HK-2 (cell line): Measurements from ENCODE around the gene IFI35.
"Not testable (repeated sequence)": the region's sequence is repeated elsewhere in the genome, so short reads cannot be mapped to it uniquely, and the experiment has no call there.

ENCODE experiments used
- DNase-seq: peaks from one replicate; pipeline ENCODE4 v3.0.0-alpha.2; 2018; ENCODE audit not compliant: unreplicated experiment

Gene IFI35

DNA sequence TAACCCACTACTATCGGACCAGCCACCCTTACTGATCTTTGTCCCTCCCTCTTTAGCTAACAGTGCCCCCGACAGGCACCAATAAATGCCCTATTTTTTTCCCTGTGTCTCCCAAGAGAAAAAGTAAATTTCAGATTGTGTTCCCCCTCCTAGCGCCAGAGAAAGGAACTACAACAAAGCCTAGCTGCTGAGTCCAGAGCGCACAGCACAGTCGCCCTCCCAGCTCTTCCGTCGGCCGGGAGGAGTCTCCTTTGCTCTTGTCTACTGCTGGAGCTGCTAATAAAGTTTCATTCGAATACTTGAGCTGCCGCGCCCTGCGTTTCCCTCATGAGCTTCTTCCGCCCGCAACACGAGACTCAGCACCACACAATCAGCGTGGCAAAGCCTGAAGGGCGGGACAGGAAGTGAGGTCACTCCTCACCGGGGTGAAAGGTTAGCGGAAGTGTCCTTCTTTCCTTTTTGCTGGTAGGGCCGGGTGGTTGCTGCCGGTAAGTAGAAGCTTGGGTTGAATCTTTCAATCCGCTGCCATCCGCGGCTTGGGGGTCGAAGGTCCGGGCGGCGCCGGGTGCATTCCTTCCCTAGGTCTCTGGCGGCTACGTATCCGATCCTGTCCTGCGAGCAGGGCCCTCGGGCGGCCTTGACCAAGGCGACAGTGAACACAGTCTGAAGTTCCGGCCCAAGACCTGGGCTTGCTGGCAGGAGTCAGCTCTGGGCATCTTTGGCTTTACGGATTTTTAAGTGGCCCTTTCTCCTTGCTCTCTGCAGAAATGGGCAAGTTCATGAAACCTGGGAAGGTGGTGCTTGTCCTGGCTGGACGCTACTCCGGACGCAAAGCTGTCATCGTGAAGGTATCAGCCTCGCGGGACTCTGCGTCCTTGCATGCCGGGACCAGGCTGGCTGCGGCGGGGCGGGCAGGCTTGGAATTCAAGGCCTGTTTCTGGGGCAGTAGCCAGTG lies 8.3 kb upstream of the IFI35 start, which contains the start of gene RPL27:
TSS of gene RPL27 (plus strand) at position 436 of the 955 bp plus-strand sequence. CDS start at position 768, 332 bp downstream.
- peak; percentile 97 for DNase-seq

DNA sequence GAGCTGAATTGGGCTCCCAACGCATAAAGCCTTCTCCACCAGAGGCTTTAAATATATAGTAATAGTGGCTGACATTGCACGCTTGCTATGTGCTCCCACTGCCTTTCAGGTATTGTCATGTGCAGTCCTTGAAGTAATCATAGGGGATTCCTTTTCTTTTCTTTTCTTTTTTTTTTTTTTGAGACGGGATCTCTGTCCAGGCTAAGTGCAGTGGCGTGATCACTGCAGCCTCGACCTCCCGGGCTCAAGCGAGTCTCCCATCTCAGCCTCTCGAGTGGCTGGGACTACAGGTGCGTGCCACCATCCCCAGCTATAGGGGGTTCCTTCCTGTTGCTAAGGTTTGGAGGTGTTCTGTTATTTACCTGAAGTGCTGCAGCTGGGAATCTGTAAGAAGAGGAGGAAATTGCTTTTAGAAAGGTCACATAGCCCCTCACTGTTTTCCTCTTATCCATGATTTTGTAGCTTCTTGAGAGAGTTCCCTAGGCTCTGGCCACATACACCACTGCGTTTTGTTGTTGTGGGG lies 7.5 kb upstream of the IFI35 start:
- DNase-seq, result no peak

DNA sequence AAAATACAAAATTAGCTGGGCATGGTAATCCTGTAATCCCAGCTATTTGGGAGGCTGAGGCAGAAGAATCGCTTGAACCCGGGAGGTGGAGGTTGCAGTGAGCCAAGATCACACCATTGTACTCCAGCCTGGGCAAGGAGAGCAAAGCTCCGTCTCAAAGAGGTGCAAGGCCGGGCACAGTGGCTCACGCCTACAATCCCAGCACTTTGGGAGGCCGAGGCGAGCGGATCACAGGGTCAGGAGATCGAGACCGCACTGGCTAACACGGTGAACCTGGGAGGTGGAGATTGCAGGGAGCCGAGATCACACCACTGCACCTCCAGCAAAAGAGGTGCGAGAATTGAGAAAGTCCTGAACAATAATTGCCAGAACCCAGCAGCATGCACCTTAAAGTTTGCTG lies 5.7 kb upstream of the IFI35 start:
- DNase-seq, result not testable (repeated sequence)

DNA sequence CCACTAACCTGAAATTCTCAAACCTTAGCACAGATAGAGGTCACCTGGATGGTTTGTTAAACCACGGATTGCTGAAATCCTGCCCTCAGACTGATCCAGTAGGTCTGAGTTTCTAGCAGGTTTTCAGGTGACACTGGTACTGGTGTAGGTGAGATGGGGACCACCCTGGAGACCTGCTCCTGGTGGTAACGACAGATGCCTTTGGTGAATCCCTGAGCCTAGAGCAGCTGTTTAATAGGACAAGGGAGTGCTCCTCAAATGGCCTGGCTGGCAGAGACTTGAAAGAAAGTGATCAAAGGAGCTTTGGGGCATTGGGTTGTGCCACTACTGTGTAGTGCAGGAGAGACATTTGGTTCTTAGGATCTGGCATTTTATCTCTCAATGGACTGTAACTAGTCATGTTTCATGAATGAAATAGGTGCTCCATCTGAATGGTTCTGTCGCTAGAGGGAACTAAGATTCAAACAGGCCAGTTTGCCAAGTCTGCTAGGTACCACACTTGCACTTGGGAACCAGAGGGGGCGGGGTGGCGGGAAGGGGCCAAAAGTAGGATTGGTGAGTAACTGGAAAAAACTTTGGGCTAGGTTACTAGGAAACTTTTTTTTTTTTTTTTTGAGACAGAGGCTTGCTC lies 2.9 kb upstream of the IFI35 start:
- peak; percentile 67 for DNase-seq

DNA sequence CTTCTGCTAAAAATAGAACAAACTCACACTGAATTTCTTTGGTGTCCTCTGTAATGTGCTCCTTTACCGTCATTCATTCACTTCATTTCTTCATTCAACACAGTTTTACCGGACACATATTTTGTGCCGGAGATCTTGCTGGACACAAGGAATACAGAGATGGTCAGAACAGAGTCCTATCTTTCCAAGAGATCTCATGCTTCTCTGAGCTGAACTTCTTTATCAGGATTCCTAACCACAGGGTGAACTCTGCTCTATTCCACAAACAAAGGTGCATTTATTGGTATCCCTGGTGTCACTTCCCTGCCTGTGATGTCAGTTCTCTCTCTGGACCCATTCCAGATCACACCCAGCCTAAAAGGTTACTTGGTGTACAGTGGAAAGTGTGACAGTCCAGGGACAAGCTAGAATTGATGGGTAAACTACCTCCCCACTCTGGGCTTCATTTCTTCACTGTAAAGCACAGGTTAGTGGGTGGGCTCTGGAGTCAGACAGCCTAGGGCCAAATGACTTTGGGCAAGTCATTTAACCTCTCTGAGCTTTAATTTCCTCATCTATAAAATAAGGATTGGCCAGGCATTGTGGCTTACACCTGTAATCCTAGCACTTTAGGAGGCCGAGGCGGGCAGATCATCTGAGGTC lies 4.2 kb downstream of the IFI35 start:
- DNase-seq, result no peak

DNA sequence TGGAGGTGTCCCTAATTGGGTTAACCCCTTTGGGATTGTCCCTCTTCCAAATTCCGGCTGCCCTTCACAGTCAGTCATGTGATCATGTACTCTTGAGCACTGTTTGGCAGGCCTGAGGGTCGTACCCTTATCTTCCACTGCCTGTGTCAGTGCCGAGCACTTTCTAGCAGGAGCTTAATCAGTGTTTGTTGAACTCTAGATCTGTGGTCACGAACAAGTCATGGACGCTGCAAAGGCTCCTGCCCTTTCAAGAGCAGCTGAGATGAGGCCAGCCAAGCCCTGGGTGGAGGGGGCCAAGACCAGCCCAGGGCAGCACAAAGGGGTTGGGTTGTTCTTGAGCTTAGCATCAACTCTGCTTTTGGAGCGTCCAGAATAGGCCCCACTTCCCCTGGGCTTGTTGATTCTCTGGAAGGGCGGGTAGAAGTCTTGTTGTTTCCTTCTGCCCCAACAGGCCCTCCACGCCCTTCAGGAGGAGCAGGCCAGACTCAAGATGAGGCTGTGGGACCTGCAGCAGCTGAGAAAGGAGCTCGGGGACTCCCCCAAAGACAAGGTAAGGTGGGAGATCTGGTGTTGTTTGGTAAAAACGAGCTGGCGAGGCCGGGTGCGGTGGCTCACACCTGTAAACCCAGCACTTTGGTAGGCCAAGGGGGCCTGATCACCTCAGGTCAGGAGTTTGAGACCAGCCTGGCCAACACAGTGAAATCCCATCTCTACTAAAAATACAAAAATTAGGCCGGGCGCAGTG lies 5.3 kb downstream of the IFI35 start:
- DNase-seq, result no peak

DNA sequence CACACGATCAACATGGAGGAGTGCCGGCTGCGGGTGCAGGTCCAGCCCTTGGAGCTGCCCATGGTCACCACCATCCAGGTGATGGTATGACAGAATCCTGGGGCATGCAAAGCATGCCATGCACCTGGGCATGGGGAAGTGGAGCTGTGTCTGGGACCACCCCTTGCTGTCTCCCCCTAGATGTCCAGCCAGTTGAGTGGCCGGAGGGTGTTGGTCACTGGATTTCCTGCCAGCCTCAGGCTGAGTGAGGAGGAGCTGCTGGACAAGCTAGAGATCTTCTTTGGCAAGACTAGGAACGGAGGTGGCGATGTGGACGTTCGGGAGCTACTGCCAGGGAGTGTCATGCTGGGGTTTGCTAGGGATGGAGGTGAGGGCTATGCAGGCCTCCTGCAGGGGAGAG lies 6.7 kb downstream of the IFI35 start:
- no peak for DNase-seq

DNA sequence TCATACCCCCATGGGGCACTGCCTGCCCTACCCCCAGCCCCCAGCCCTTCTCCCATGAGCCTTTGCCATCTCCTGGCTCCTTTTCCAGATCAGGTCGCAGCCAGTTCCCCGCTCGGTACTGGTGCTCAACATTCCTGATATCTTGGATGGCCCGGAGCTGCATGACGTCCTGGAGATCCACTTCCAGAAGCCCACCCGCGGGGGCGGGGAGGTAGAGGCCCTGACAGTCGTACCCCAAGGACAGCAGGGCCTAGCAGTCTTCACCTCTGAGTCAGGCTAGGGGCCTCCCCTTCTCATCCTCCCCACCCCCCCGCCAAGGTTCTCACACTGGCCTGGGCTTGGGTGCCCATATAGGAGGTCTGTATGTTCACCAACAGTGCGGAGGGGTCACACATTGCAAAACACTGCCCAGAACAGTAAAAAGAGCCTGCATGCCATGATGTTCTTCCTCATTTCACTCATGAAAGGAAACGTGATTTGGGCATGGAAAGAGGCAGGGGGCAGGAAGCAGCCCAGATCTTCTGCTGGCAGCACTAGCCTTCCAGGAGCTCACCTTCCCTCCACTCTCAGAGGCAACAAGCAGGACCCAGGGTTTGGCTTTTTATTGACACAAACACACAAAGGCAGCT lies 7.5 kb downstream of the IFI35 start:
- DNase-seq, result no peak

DNA sequence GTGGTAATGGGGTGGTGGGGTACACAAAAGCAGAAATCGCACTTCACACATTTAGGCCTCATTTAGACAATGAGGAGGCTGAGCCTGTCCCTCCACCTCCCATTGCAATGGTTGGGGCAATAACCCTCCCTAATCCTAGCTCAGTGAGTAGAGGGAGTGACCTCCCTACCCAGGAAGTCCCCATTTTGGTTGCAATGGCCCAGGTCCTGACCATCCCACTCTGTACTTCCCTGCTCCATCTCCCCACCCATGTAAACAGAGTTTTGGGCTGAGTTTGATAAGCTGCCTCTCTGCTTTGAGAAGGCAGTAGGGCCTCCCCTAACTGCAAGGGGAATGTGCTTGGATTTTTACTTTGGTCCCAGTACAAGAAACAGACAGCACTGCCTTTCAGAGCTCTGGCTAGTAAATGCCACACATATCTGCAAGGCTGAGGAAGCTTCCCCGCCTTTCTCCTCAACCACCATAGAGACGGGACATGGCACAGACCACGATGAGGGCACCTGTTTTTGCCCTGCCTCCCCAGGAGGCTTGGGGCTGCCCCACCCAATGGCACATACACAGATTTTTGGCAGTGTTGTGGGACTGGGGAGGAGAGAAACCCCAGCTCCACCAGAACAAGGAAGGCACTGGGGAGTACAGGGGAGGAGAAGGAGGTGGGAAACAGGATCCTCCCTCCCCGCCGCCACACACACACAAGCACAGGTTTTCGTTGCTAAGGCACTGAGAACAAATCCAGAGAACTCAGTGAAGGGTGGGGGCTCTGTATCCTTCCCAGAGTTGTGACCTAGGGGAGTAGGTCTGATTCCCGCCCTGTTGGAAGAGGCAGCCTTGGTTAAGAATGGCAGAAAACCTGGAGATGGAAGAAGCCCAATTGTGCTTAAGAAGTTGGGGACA lies 8.3 kb downstream of the IFI35 start:
- no peak for DNase-seq

DNA sequence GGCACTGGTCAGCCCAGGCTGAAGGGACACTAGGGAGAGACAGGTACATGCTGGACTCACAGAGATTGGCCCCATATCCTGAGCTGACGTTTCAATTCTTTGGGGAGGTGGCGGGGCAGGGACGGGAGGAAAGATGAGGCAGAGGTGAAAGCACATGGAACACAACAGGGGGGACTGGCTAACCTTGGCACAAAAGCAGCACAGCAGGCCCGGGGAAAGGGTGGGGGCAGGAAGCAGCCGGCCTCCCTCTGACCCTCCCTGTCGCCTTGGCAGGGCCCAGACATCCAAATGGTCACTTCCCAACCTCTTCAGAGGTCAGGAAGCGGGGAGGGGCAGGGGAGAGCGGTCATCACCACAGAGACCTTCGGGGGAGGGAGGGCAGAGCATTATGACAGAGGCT lies 9.0 kb downstream of the IFI35 start:
- DNase-seq, result no peak

DNA sequence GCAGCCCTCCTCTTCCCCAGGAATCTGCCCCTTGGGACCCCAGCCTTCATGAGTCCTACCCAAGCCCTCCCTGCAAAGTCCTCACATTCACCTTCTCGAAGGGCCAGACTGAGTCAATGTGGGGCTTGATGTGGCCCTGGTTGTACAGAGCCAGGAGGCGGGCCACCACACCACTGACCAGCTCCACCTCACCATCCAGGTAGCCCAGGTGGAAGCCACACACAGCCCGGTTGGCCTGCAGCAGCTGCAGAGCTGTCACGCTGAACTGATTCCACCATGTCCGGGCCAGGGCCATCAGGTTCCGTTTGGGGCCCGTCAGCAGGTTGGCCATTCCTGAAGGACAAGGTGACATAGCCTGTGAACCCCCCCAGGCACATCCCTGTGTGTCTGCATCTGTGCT lies 9.6 kb downstream of the IFI35 start:
- no peak for DNase-seq

DNA sequence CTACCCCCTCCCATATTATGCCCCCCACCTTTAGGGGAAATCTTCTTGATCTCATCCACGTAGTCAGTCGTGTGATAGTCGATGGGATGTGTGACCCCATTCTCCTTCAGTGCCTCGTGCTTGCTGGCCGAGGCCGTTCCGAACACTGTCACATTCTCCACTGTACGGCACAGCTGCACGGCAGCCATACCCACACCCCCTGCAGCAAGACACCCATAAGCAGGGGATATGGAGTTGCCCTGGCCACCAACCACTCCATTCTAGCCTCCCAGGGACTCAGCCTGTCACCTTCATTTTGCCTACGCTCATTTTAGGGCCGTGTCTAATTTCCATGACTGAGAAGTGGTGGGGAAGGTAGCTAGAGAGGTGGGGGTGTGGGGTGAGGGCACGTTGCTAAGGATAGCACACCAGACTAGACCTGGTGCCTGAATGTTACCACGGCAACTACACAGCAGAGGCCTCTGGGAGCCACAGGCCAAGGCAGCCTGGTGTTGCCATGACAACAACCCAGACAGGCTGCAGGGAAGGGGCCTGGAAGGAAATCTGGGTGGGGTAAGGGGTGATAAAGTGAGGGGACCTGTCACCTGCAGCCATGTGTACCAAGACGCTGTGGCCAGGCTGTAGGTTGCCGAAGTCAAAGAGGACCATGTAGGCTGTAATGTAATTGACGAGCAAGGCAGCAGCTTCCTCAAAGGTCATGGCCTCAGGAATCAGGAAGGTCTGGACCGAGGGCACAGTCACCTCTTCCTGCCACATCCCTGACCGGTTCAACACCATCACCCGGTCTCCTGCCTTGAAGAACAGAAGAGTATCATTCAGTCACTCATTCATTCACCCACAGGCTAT lies 11.6 kb downstream of the IFI35 start:
- no peak for DNase-seq

DNA sequence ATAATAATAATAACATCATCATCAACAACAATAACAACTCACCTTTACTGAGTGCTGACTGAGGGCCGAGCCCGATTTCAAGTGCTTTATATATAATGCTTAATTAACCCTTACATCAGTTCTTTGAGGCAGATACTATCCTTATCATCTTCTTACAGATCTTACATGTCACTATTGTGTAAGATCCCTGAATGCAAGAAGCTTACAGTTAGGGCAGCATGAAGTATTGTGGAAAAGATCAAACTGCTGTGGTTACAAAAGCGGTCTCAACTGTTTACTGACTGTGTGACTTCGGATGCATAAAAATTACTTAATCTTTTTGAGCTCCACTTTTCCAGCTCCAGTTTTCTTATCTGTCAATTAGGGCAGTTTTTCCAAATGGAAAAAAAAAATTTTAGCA lies 12.3 kb downstream of the IFI35 start:
- no peak for DNase-seq

DNA sequence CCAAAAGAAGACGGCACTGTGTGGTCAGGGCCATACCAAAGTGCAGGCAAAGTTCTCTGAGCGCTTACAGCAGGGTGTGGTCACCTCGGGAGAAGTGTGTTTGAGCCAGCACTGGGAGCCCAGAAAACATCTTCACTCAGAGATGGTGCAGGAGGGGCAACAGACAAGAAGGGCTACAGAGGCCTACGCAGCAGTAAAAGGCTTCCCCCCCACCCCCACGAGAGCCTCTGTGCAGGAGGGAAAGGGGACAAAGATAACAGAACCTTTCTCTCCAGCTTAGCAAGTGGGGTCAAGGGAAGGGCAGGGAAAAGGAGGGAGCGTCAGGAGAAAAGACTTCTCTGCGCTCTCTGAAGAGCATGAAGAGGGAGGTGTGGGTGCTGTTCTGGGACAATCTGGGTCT lies 12.8 kb downstream of the IFI35 start:
- no peak for DNase-seq

DNA sequence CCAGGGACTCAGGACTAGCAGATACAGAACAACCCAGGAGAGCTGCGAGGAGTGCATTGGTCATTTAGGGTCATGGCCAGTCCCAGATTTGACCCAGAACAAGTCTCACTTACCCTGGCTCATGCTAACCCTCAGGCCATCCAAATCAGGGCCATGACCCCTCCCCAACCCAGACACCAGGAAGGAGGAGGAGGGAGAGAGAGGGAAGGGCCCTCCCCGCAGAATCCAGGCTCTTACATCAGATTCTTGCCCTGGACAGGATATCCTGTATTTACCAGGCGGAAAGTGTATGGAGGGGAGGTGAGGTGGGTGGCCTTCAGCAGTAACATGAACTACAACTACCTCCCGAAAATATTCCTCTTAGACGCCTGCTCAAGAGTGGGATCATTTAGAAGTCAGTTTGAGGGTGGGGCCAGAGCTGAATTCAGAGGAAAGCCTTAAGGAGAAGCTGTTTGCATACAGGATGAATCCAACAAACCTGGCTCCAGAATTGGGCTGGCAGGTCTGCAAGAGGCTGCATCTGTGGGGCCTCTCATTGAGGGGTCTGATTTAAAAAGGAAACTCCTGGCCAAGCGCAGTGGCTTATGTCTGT lies 13.5 kb downstream of the IFI35 start:
- no peak for DNase-seq

DNA sequence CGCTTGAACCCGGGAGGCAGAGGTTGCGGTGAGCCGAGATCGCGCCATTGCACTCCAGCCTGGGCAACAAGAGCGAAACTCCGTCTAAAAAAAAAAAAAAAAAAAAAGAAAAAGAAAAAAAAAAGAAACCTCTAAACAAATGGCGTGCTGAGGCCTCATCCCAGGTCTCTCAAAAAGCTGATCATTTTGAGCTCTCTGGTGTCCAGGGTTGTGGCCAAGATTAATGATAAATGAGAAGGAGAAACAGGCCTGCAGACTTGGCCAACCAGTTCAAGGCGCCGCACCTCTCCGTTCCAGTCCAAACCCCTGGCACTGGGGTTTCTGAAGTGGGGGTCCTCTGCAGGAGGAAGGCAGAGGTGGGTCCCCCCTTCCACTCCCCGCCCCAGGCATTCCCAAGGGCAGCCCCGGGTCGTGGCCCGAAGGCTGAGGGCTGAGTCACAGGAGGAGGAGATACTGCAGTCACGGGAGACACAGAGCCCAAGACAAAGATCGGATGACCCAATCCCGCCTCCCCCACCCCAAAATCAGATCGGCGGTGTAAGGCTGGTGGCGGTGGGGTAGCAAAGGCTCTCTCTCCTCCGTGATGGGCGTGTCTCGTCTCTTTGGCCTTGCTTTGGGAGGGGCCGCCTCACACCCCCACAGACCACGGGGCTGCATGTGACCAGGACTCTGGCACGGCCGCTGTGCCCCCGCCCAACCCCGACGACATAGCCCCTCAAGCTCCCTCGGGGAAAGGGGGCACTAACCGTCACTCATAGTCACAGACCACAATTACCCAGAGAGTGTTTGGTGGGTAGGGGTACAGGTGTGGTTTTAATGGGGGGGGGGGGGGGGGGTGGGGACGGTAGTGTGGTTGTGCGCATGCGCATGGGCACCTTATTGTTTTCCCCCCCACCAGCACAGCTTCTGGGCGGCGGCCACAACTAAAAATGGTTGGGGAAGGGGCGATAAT lies 14.5 kb downstream of the IFI35 start:
- peak; percentile 81 for DNase-seq

DNA sequence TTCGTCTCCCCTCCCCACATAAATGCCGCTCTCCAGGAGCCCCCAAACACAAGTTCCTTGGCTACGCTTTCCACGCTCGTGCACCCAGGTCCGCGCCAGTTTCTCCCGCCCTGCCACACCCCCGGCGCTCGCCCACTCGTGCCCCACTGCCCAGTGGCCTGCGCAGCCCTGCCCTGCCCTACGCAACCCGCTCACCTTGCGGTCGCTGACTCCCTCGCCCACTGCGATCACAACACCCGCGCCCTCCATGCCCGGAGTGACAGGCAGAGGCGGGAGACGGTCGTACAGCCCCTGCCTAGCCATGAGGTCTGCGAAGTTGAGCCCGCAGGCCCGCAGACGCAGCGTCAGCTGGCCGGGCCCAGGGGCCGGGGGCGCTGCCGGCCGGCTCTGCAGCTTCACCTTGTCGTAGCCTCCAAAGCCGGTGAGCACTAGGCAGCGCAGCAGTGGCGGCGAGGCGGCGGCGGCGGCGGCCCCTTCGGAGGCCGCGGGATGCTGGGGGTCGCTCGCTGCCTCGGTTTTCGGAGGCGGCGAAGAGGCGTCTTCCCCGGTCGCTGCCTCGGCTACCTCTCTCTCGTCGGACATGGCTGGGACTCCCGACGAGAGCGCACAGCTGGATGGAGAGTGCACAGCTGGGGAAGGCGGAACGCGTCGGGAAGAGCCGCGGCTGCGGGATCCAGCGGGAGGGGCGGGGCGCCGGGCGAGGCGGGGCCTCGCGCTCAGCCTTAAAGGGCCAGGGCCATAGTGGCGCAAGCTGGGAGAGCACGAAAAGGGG lies 15.3 kb downstream of the IFI35 start, which contains the start of gene VAT1:
TSS of gene VAT1 (minus strand) at position 645 of the 772 bp plus-strand sequence. CDS start at position 582, 63 bp downstream.
- DNase-seq, result peak; percentile 76
